GM23338 (cell line): ENCODE measurements around the gene ICAM2. TPM values are rescaled to one million over a fixed set of nuclear protein-coding genes. Genes with fewer than 3 reads are reported as not detected.

Experiments used
- ATAC-seq: fragments of 200-7000 bp; cut with Tn5 transposase; 3 replicates; pipeline ENCODE4 v1.9.1; 2020
- DNase-seq: peaks from one replicate; pipeline ENCODE4 v3.0.0-alpha.2; 2015; ENCODE audit warnings: low spot score
- H2AFZ ChIP-seq: fragments of 200-600 bp; sonication (generic); 2 replicates; pipeline ENCODE4 v1.8.0; 2016; ENCODE audit warnings: antibody characterized with exemption, mild to moderate bottlenecking, moderate library complexity
- H3F3A ChIP-seq: fragments of 200-600 bp; sonication (generic); replicated peaks from 2 replicates; pipeline ENCODE4 v1.8.0; 2017; ENCODE audit warnings: antibody characterized with exemption, mixed run types, low read depth
- H3K27ac ChIP-seq: fragments of 200-600 bp; sonication (generic); 2 replicates; pipeline ENCODE4 v1.6.1; 2016; ENCODE audit warnings: low read depth
- H3K27me3 ChIP-seq: fragments of 200-600 bp; sonication (generic); 2 replicates; pipeline ENCODE4 v1.8.0; 2016; ENCODE audit warnings: mild to moderate bottlenecking, mixed run types, moderate library complexity; ENCODE audit not compliant: insufficient read depth
- H3K36me3 ChIP-seq: fragments of 200-600 bp; sonication (generic); 2 replicates; pipeline ENCODE4 v1.8.0; 2016; ENCODE audit warnings: mild to moderate bottlenecking; ENCODE audit not compliant: insufficient read depth
- H3K4me1 ChIP-seq: fragments of 200-600 bp; sonication (generic); 2 replicates; pipeline ENCODE4 v1.8.0; 2016; ENCODE audit warnings: mild to moderate bottlenecking, moderate library complexity; ENCODE audit not compliant: insufficient read depth
- H3K4me2 ChIP-seq: fragments of 200-600 bp; sonication (generic); 2 replicates; pipeline ENCODE4 v1.7.1; 2017; ENCODE audit warnings: mixed run types
- H3K4me3 ChIP-seq: fragments of 200-600 bp; sonication (generic); 2 replicates; pipeline ENCODE4 v1.6.1; 2016; ENCODE audit warnings: mixed run types
- H3K79me2 ChIP-seq: fragments of 200-600 bp; sonication (generic); replicated peaks from 2 replicates; pipeline ENCODE4 v1.8.0; 2017; ENCODE audit warnings: mild to moderate bottlenecking; ENCODE audit not compliant: insufficient read depth
- H3K9me2 ChIP-seq: fragments of 200-600 bp; sonication (generic); 2 replicates; pipeline ENCODE4 v1.8.0; 2017; ENCODE audit not compliant: insufficient read depth
- H4K20me1 ChIP-seq: fragments of 200-600 bp; sonication (generic); replicated peaks from 2 replicates; pipeline ENCODE4 v1.8.0; 2017; ENCODE audit warnings: mild to moderate bottlenecking; ENCODE audit not compliant: insufficient read depth
- H3K27ac Mint-ChIP-seq: 2 replicates; pipeline ENCODE4 v1.8.0; 2020; ENCODE audit warnings: inconsistent platforms, mild to moderate bottlenecking, moderate library complexity, mixed read lengths
- H3K27me3 Mint-ChIP-seq: 3 replicates; pipeline ENCODE4 v1.8.0; 2022; ENCODE audit warnings: low read depth, mild to moderate bottlenecking, moderate library complexity, mixed read lengths, inconsistent platforms; ENCODE audit not compliant: insufficient read depth, poor library complexity
- H3K36me3 Mint-ChIP-seq: 3 replicates; pipeline ENCODE4 v1.8.0; 2021; ENCODE audit warnings: low read depth, mild to moderate bottlenecking, inconsistent platforms, moderate library complexity, mixed read lengths
- H3K4me1 Mint-ChIP-seq: 3 replicates; pipeline ENCODE4 v1.8.0; 2020; ENCODE audit warnings: mild to moderate bottlenecking, inconsistent platforms, mixed read lengths
- H3K4me3 Mint-ChIP-seq: 3 replicates; pipeline ENCODE4 v1.8.0; 2021; ENCODE audit warnings: moderate library complexity, mild to moderate bottlenecking, inconsistent platforms, mixed read lengths
- H3K9me3 Mint-ChIP-seq: 3 replicates; pipeline ENCODE4 v1.8.0; 2020; ENCODE audit warnings: moderate library complexity, mild to moderate bottlenecking, inconsistent platforms, mixed read lengths
- CREB1 ChIP-seq: fragments of 250-450 bp; sonication (Bioruptor Pico); IDR thresholded peaks from 2 replicates; pipeline ENCODE4 v1.5.0; 2020; ENCODE audit warnings: low read depth, mild to moderate bottlenecking, moderate library complexity
- CTCF ChIP-seq, 2 experiments: fragments of 200-600 bp in 1 of 2; sonication (generic) in 1 of 2; conservative IDR thresholded peaks; 2 replicates each; pipeline versions ENCODE4 v1.5.1 to v1.6.1; 2016 to 2017; ENCODE audit warnings: antibody characterized with exemption in 2 of 2, low read depth in 2 of 2, mild to moderate bottlenecking in 2 of 2, moderate library complexity in 1 of 2
- ETS1 ChIP-seq: IDR thresholded peaks from 2 replicates; pipeline ENCODE4 v1.6.1; 2016; ENCODE audit warnings: antibody characterized with exemption
- EZH2 ChIP-seq: fragments of 200-600 bp; sonication (generic); IDR thresholded peaks from one replicate; pipeline ENCODE4 v1.8.0; 2017; ENCODE audit warnings: antibody characterized with exemption, mild to moderate bottlenecking, low read depth; ENCODE audit not compliant: unreplicated experiment
- JUNB ChIP-seq: IDR thresholded peaks from one replicate; pipeline ENCODE4 v1.6.1; 2016; ENCODE audit warnings: antibody characterized with exemption; ENCODE audit not compliant: unreplicated experiment
- NANOG ChIP-seq: IDR thresholded peaks from 2 replicates; pipeline ENCODE4 v1.6.1; 2016; ENCODE audit warnings: antibody characterized with exemption, borderline replicate concordance
- POLR2AphosphoS5 ChIP-seq: IDR thresholded peaks from 2 replicates; pipeline ENCODE4 v1.6.1; 2016; ENCODE audit warnings: antibody characterized with exemption, low read depth
- REST ChIP-seq: IDR thresholded peaks from one replicate; pipeline ENCODE4 v1.6.1; 2018; ENCODE audit warnings: antibody characterized with exemption; ENCODE audit not compliant: unreplicated experiment
- ZNF114 ChIP-seq: fragments of 250-450 bp; sonication (Bioruptor Pico); IDR thresholded peaks from 2 replicates; pipeline ENCODE4 v1.5.0; 2020; ENCODE audit warnings: mild to moderate bottlenecking, moderate library complexity
- ZNF331 ChIP-seq: fragments of 250-450 bp; sonication (Bioruptor Pico); IDR thresholded peaks from 2 replicates; pipeline ENCODE4 v1.5.0; 2020; ENCODE audit warnings: low read depth, mild to moderate bottlenecking, moderate library complexity
- ZNF462 ChIP-seq: fragments of 250-450 bp; sonication (Bioruptor Pico); IDR thresholded peaks from 2 replicates; pipeline ENCODE4 v1.5.0; 2020; ENCODE audit warnings: mild to moderate bottlenecking, moderate library complexity
- polyA plus RNA-seq: library from polyadenylated mRNA; unstranded; fragments of >200 nt; fragmentation: Nextera tagmentation; extraction: Ambion mirVana; gene quantifications from 2 replicates; pipeline ENCODE4 v1.2.1, GENCODE V29; 2016
- total RNA-seq: library from RNA; depleted of rRNA; stranded (reverse); fragments of >200 nt; shearing (Covaris generic); gene quantifications from 2 replicates; pipeline ENCODE4 v1.2.3, GENCODE V29; 2014

Gene ICAM2
- total and polyA plus RNA-seq, 2 experiments from 2014 or later, result 0.31 to 0.86 TPM

GRCh38 chr17:64032081-64032480 lies 11.6 kb upstream of the ICAM2 start:
- ATAC-seq, result no peak
- no peak overlapping the region for H3K27ac ChIP-seq
- no peaks in the 10 kb centered on the region for H3K9me2 ChIP-seq
- Mint-ChIP-seq H3K27me3 (peaks cover 3% of the 10 kb centered on the region), H3K36me3 (no peaks in the 10 kb centered on the region), H3K9me3 (no peaks in the 10 kb centered on the region; the same call in 2 of the 3 replicates), H3K4me3 (no peak overlapping the region), H3K4me1 (peaks cover 4% of the 10 kb centered on the region; the same call in 2 of the 3 replicates), H3K27ac (no peak overlapping the region)
- H3F3A ChIP-seq, result no peaks in the 10 kb centered on the region
- no peak overlapping the region for H3K4me3 ChIP-seq
- DNase-seq, result no peak
- no peaks in the 10 kb centered on the region for H3K4me1 ChIP-seq
- H3K79me2 ChIP-seq, result no peaks in the 10 kb centered on the region
- no peaks in the 10 kb centered on the region for H3K27me3 ChIP-seq
- no peak overlapping the region for H2AFZ ChIP-seq
- H3K4me2 ChIP-seq, result no peak overlapping the region
- H4K20me1 ChIP-seq, result no peaks in the 10 kb centered on the region; the same call in 1 of the 2 replicates
- H3K36me3 ChIP-seq, result no peaks in the 10 kb centered on the region
- TF ChIP-seq EZH2 (no peak), ZNF331 (CRISPR knock-in tag) (no peak), NANOG (no peak), JUNB (no peak), ZNF462 (CRISPR knock-in tag) (no peak), POLR2AphosphoS5 (no peak), CTCF (conservative IDR thresholded peaks at IDR 0.05; ENCODE audit: low read depth in 2 of 2) (no peak), ZNF114 (CRISPR knock-in tag) (no peak), ETS1 (no peak), REST (no peak), CREB1 (no peak)
